K562 (cell line): ENCODE measurements around the gene SKIL. TPM values are rescaled to one million over a fixed set of nuclear protein-coding genes. Genes with fewer than 3 reads are reported as not detected.
A peak's percentile ranks its signal among the peaks of the same experiment; 100 is the strongest.

Source experiments
- BCOR ChIP-seq: fragments of 450-650 bp; IDR thresholded peaks from 2 replicates; pipeline ENCODE4 v1.6.1; 2016
- CBX1 ChIP-seq: sonication (generic); IDR thresholded peaks from 2 replicates; pipeline ENCODE4 v1.6.1; 2016; ENCODE audit warnings: antibody characterized with exemption, low read depth, mild to moderate bottlenecking
- DPF2 ChIP-seq: fragments of 450-650 bp; IDR thresholded peaks from 2 replicates; pipeline ENCODE4 v1.6.1; 2016
- ETV1 ChIP-seq: fragments of 450-650 bp; conservative IDR thresholded peaks from 2 replicates; pipeline ENCODE4 v1.6.1; 2016; ENCODE audit warnings: missing genetic modification characterization, control low read depth, low read depth, missing compliant biosample characterization
- FOXA3 ChIP-seq, 2 experiments: fragments of 450-650 bp in 1 of 2; sonication (generic) in 1 of 2; formaldehyde crosslinking; IDR thresholded peaks in 1 of 2; conservative IDR thresholded peaks in 1 of 2; 2 replicates each; pipeline versions ENCODE4 v1.4.0 to v1.8.0; 2020 to 2022; ENCODE audit warnings: mild to moderate bottlenecking in 2 of 2, missing genetic modification reagents in 1 of 2
- GABPA ChIP-seq: fragments of 200-800 bp; sonication (Bioruptor generic); conservative IDR thresholded peaks from 2 replicates; pipeline ENCODE4 v1.6.1; 2016; ENCODE audit warnings: low read depth, missing genetic modification characterization, missing compliant biosample characterization
- HDAC2 ChIP-seq: fragments of 450-650 bp; IDR thresholded peaks from 2 replicates; pipeline ENCODE4 v1.6.1; 2016; ENCODE audit warnings: mild to moderate bottlenecking
- KAT7 ChIP-seq: sonication (generic); formaldehyde crosslinking; IDR thresholded peaks from 2 replicates; pipeline ENCODE4 v1.8.0; 2022; ENCODE audit warnings: missing genetic modification reagents, mild to moderate bottlenecking, borderline replicate concordance
- KDM1A ChIP-seq, 2 experiments: fragments of 450-650 bp; IDR thresholded peaks; 2 replicates each; pipeline ENCODE4 v1.6.1; 2016; ENCODE audit warnings: mild to moderate bottlenecking in 2 of 2
- KLF16 ChIP-seq: IDR thresholded peaks from 2 replicates; pipeline ENCODE4 v1.6.1; 2016; ENCODE audit warnings: antibody characterized with exemption
- NFIC ChIP-seq: fragments of 450-650 bp; IDR thresholded peaks from 2 replicates; pipeline ENCODE4 v1.6.1; 2017; ENCODE audit warnings: mild to moderate bottlenecking, inconsistent platforms
- NRF1 ChIP-seq, 2 experiments: fragments of 450-650 bp; IDR thresholded peaks in 1 of 2; conservative IDR thresholded peaks in 1 of 2; 2 replicates each; pipeline ENCODE4 v1.6.1; 2014; ENCODE audit warnings: mild to moderate bottlenecking in 2 of 2
- POLR2B ChIP-seq: fragments of 450-650 bp; IDR thresholded peaks from 2 replicates; pipeline ENCODE4 v1.6.1; 2018; ENCODE audit warnings: low read depth; ENCODE audit not compliant: partially characterized antibody
- SAFB ChIP-seq: fragments of 200-400 bp; formaldehyde crosslinking; IDR thresholded peaks from 2 replicates; pipeline ENCODE4 v1.6.1; 2017; ENCODE audit warnings: low read depth, low read length, borderline replicate concordance
- SMAD4 ChIP-seq: fragments of 250-450 bp; sonication (Bioruptor Pico); conservative IDR thresholded peaks from 2 replicates; pipeline ENCODE4 v1.8.0; 2021; ENCODE audit warnings: inconsistent platforms, mild to moderate bottlenecking, moderate library complexity
- SUPT5H ChIP-seq: fragments of 450-650 bp; IDR thresholded peaks from 2 replicates; pipeline ENCODE4 v1.6.1; 2016
- VEZF1 ChIP-seq: fragments of 200-800 bp; sonication (Bioruptor generic); IDR thresholded peaks from 2 replicates; pipeline ENCODE4 v1.6.1; 2017; ENCODE audit warnings: missing genetic modification characterization, missing compliant biosample characterization
- polyA plus RNA-seq, 8 experiments: library from polyadenylated mRNA; depleted of rRNA in 4 of 8; stranded (reverse) in 5 of 8; unstranded in 3 of 8; fragments of >200 nt; fragmentation: Nextera tagmentation in 2 of 8; fragmentation: Illumina TruSeq in 1 of 8; extraction: Ambion mirVana in 2 of 8; extraction: Trizol in 1 of 8; gene quantifications; 2 replicates each; pipeline versions ENCODE4 v1.2.1 to v1.2.3, GENCODE V29; 2011 to 2014; ENCODE audit warnings: inconsistent platforms in 1 of 8, missing spikeins in 1 of 8
- total RNA-seq, 7 experiments: library from RNA; depleted of rRNA in 6 of 7; stranded (reverse); fragments of >200 nt in 6 of 7; fragmentation: Illumina TruSeq in 2 of 7; extraction: Trizol in 2 of 7; gene quantifications; 2 replicates each; pipeline versions ENCODE4 v1.2.1 to v1.2.3, GENCODE V29; 2011 to 2021; ENCODE audit warnings: low replicate concordance in 1 of 7

SKIL gene
- total and polyA plus RNA-seq, 9 of the 15 experiments (the other 6 are each of a cell fraction or from before 2014, with no cell fraction given) = 4.3 to 19.1 (median 9.7) TPM

GRCh38 chr3:170358042-170359010 is 811 bp downstream of the SKIL start (continued):
- TF ChIP-seq CBX1 = no peak
- TF ChIP-seq SMAD4 (CRISPR knock-in tag) = peak; percentile 10
- peak; percentile 41; the same call in 1 of the 2 replicates for TF ChIP-seq NFIC
- peak; percentile 89; the same call in 1 of the 2 replicates for TF ChIP-seq KAT7
- TF ChIP-seq HDAC2 = no peak
- peak; percentile 19; the same call in 1 of the 2 replicates for TF ChIP-seq ETV1 (tag)
- 0 out of 2 replicates have a peak, but pooled peaks have one; percentile 17 for TF ChIP-seq KLF16
- 0 out of 4 replicates have a peak, but pooled peaks of 1 of the 2 experiments have one; percentile 9 for TF ChIP-seq KDM1A (IDR thresholded peaks at IDR 0.05)
- 0 out of 2 replicates have a peak, but pooled peaks have one; percentile 39 for TF ChIP-seq SUPT5H
- TF ChIP-seq VEZF1 (CRISPR knock-in tag) = peak; percentile 99
- TF ChIP-seq DPF2 = peak; percentile 59
- peak; percentile 71; the same call in 1 of the 2 replicates for TF ChIP-seq SAFB
- TF ChIP-seq FOXA3 (CRISPR knock-in tag; conservative IDR thresholded peaks at IDR 0.05 in 1 of 2, IDR thresholded peaks at IDR 0.05 in 1 of 2) = no peak
- no peak for TF ChIP-seq GABPA
- peak; percentile 58 to 68 for TF ChIP-seq NRF1 (conservative IDR thresholded peaks at IDR 0.05 in 1 of 2, IDR thresholded peaks at IDR 0.05 in 1 of 2)
- TF ChIP-seq BCOR = peak; percentile 38; the same call in 1 of the 2 replicates
- peak; percentile 38 for TF ChIP-seq POLR2B
